ENCODE measurements around the gene CAND1. TPM values are rescaled to one million over a fixed set of nuclear protein-coding genes. Genes with fewer than 3 reads are reported as not detected.

CAND1 gene
- polyA plus RNA-seq, 2 of the 4 experiments (the other 2 are of a cell fraction), result 70.3 to 185 TPM

DNA sequence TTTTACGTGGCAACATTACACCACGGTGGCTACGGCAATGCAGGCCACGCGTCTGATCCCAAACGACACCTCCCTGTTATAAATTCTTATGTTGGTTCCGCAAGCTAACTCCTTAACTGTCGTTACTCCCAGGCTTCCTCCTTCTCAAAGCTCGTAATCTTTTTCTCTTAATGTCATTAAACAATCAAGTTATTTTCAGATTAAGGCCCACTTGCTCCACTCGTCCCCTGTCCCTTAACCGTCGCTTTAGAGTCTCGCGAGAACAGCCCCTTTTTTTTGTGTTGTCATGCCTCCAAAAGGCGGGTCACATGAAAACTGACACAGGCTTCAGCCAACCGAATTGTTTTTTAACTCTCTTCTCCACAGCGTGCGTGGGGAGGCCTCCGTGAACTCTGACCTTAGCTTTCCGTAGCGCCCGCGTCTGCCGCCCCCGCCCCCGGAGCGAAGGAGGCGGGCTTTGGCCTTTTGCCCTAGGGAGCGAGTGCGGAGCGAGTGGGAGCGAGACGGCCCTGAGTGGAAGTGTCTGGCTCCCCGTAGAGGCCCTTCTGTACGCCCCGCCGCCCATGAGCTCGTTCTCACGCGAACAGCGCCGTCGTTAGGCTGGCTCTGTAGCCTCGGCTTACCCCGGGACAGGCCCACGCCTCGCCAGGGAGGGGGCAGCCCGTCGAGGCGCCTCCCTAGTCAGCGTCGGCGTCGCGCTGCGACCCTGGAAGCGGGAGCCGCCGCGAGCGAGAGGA is at the start of gene CAND1 (continued):
- TF ChIP-seq, protein P1, sequence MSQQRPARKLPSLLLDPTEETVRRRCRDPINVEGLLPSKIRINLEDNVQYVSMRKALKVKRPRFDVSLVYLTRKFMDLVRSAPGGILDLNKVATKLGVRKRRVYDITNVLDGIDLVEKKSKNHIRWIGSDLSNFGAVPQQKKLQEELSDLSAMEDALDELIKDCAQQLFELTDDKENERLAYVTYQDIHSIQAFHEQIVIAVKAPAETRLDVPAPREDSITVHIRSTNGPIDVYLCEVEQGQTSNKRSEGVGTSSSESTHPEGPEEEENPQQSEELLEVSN (IDR thresholded peaks at IDR 0.05; ENCODE audit: borderline replicate concordance, low read depth), result peak; percentile 80
- TF ChIP-seq GATA3 (IDR thresholded peaks at IDR 0.05; ENCODE audit: borderline replicate concordance) (peak; percentile 66), SMC3 (IDR thresholded peaks at IDR 0.05) (no peak), EHF (CRISPR knock-in tag; IDR thresholded peaks at IDR 0.05) (no peak), HDAC2 (IDR thresholded peaks at IDR 0.05) (no peak; the same call in 1 of the 2 replicates), NR3C1 (IDR thresholded peaks at IDR 0.05) (no peak), NFE2L2 (conservative IDR thresholded peaks at IDR 0.05; ENCODE audit: low read length) (no peak), JUN (IDR thresholded peaks at IDR 0.05) (peak; percentile 78 to 81; a peak in 3 of 5 replicates), POLR2A (IDR thresholded peaks at IDR 0.05; ENCODE audit: low read length) (peak; percentile 73), NPAS2 (CRISPR knock-in tag; IDR thresholded peaks at IDR 0.05; ENCODE audit: borderline replicate concordance) (no peak), ZC3H11A (IDR thresholded peaks at IDR 0.05) (no peak), RNF2 (IDR thresholded peaks at IDR 0.05; ENCODE audit: borderline replicate concordance, low read depth) (no peak), CHD2 (IDR thresholded peaks at IDR 0.05; ENCODE audit: low read length, partially characterized antibody) (peak; percentile 99), CBX2 (IDR thresholded peaks at IDR 0.05; ENCODE audit: borderline replicate concordance, low read depth) (no peak), RFX5 (IDR thresholded peaks at IDR 0.05) (no peak; the same call in 1 of the 2 replicates), JUNB (IDR thresholded peaks at IDR 0.05) (no peak), HOXB13 (CRISPR knock-in tag; IDR thresholded peaks at IDR 0.05; ENCODE audit: low read depth) (no peak), TP53 (CRISPR knock-in tag; IDR thresholded peaks at IDR 0.05) (peak; percentile 89; the same call in 1 of the 2 replicates)
- TF ChIP-seq, protein P2, sequence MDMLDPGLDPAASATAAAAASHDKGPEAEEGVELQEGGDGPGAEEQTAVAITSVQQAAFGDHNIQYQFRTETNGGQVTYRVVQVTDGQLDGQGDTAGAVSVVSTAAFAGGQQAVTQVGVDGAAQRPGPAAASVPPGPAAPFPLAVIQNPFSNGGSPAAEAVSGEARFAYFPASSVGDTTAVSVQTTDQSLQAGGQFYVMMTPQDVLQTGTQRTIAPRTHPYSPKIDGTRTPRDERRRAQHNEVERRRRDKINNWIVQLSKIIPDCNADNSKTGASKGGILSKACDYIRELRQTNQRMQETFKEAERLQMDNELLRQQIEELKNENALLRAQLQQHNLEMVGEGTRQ (IDR thresholded peaks at IDR 0.05), result no peak; the same call in 1 of the 2 replicates
- TF ChIP-seq, protein P3, sequence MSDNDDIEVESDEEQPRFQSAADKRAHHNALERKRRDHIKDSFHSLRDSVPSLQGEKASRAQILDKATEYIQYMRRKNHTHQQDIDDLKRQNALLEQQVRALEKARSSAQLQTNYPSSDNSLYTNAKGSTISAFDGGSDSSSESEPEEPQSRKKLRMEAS (IDR thresholded peaks at IDR 0.05), result peak; percentile 95
- TF ChIP-seq, protein P4, sequence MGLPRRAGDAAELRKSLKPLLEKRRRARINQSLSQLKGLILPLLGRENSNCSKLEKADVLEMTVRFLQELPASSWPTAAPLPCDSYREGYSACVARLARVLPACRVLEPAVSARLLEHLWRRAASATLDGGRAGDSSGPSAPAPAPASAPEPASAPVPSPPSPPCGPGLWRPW (IDR thresholded peaks at IDR 0.05), result no peak

DNA sequence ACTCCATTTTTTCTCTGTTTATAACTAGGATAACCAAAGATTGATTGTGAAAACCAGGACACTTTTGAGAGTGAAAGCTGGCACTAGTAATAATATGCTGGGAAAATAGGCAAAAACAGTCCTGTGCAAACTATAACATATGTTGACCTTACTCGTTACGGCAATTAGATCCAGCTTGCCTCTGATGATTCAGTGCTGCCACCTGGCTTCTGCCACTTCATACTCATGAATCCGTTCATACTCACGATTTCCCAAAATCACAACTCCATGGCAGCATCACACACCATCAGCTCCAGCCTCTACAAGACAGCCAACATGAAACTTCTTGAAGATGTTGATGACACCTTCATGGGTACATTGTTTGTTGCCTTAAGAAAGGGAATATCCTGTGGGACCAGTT is 49.1 kb upstream of the CAND1 start:
- peak in 1 of 2 experiments; percentile 61; a peak in 3 of 6 replicates for ATAC-seq
- Histone ChIP-seq H3K27ac (no peak overlapping the region), H3K4me2 (no peak overlapping the region), H3K9me3 (no peaks in the 10 kb centered on the region), H3K4me1 (no peaks in the 10 kb centered on the region), H3K4me3 (no peak overlapping the region)
- WGBS (ENCODE audit: missing lambda C conversion rate), result 28% methylated on average over 4 of the region's 4 CpGs
- no peak for TF ChIP-seq RFX5 (IDR thresholded peaks at IDR 0.05)
- peak; percentile 38; the same call in 1 of the 3 replicates for TF ChIP-seq SMC3 (IDR thresholded peaks at IDR 0.05)
- TF ChIP-seq, protein P5, sequence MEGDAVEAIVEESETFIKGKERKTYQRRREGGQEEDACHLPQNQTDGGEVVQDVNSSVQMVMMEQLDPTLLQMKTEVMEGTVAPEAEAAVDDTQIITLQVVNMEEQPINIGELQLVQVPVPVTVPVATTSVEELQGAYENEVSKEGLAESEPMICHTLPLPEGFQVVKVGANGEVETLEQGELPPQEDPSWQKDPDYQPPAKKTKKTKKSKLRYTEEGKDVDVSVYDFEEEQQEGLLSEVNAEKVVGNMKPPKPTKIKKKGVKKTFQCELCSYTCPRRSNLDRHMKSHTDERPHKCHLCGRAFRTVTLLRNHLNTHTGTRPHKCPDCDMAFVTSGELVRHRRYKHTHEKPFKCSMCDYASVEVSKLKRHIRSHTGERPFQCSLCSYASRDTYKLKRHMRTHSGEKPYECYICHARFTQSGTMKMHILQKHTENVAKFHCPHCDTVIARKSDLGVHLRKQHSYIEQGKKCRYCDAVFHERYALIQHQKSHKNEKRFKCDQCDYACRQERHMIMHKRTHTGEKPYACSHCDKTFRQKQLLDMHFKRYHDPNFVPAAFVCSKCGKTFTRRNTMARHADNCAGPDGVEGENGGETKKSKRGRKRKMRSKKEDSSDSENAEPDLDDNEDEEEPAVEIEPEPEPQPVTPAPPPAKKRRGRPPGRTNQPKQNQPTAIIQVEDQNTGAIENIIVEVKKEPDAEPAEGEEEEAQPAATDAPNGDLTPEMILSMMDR (IDR thresholded peaks at IDR 0.05), result peak; percentile 28
- peak; percentile 27 to 42; a peak in 2 of 5 replicates for TF ChIP-seq RAD21 (conservative IDR thresholded peaks at IDR 0.05 in 1 of 2, IDR thresholded peaks at IDR 0.05 in 1 of 2)
- TF ChIP-seq HOXA7 (CRISPR knock-in tag; IDR thresholded peaks at IDR 0.05), result no peak
- DNase-seq (ENCODE audit: low read depth in 1 of 2, low spot score in 1 of 2), result peak in 1 of 2 experiments; percentile 41
- CTCF ChIA-PET, result interaction anchor here (1.0 to 3.4 kb wide), 4 partner anchors 59 to 212 kb away, joined by 3 to 10 read pairs (median 7); no protein-coding TSS in a partner anchor
- POLR2A ChIA-PET, result no interaction called here
- FAIRE-seq, result no peak

All from A549 (cell line).